SH-SY5Y (cell line): Measurements from ENCODE around the gene MALSU1.

Experiments used
- GATA2 ChIP-seq: IDR thresholded peaks from 2 replicates; pipeline ENCODE4 v1.6.1; 2011; ENCODE audit warnings: mild to moderate bottlenecking, low read depth, low read length
- GATA3 ChIP-seq: IDR thresholded peaks from 2 replicates; pipeline ENCODE4 v1.6.1; 2011; ENCODE audit warnings: low read depth, mild to moderate bottlenecking, low read length, moderate library complexity

Gene MALSU1

DNA sequence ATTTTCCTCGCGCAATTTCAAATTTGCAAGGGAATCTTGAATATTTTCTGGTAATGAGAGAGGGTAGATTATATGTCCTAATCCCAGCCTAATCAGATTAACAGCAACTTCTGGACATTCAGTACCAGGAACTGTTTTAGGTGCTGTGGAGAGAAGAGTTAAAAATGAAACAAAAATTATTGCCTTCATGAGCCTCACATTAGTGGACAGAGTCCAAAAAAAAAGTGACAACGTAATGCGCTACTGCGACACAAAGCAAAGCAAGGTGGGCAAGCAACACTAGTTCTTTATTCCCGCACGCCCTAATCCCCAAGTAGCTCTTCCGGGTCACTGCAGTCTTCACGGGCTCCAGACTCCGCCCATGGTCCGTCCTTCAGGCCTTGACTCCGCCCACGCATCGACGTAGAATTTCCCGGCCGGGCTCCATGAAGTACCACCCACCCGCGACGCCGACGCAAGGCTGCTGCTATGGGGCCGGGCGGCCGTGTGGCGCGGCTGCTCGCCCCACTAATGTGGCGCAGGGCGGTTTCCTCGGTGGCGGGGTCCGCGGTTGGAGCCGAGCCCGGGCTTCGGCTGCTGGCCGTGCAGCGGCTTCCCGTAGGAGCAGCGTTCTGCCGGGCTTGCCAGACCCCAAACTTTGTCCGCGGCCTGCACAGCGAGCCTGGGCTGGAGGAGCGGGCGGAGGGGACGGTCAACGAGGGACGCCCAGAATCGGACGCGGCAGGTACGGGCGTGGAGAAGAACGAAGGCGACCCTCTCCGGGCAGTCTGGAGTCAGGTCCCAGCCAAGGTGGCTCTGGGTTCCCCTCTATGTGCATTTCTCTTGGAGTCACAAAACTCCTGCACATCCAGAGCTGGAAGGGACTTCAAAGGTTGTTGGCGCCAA, at the start of gene MALSU1:
TSS of gene MALSU1 (plus strand) at position 455 of the 885 bp plus-strand sequence. CDS start at position 469, 14 bp downstream.
- no peak for TF ChIP-seq GATA3
- TF ChIP-seq GATA2: no peak

- TF ChIP-seq GATA2: no peak
- no peak for TF ChIP-seq GATA3
These were observed 49.7 kb upstream of the MALSU1 start for GRCh38 chr7:23249486-23249885.

DNA sequence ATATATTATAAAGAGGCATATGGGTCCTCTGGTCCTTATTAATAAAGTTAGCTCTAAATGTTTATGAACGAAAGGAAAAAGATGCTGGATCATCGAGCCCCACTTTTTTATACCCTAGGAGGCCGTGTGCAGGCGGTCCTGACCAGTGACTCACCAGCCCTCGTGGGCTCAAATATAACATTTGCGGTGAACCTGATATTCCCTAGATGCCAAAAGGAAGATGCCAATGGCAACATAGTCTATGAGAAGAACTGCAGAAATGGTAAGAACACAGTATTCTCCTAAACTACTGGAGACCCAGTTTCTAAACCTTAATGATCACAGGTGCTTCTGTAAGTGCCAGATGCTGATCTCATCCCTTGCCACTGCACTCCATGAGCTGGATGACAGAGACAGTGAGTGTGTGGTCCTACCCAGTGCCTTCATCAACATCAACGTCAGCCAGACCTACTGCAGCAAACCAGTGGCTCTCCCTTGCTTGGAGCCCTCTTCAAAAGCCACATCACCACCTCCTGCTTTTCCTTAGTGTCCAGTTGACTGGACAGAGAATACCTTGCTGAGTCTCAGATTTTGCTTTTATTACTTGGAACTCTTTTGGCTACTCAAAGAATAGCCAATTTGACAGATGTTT, 45.0 kb upstream of the MALSU1 start:
- TF ChIP-seq GATA2 (no peak), GATA3 (no peak)

GRCh38 chr7:23256731-23257130, 42.4 kb upstream of the MALSU1 start:
- TF ChIP-seq GATA3: no peak
- TF ChIP-seq GATA2: no peak

- TF ChIP-seq GATA3 (no peak), GATA2 (no peak)
These were observed 38.8 kb upstream of the MALSU1 start for GRCh38 chr7:23260371-23260770.

DNA sequence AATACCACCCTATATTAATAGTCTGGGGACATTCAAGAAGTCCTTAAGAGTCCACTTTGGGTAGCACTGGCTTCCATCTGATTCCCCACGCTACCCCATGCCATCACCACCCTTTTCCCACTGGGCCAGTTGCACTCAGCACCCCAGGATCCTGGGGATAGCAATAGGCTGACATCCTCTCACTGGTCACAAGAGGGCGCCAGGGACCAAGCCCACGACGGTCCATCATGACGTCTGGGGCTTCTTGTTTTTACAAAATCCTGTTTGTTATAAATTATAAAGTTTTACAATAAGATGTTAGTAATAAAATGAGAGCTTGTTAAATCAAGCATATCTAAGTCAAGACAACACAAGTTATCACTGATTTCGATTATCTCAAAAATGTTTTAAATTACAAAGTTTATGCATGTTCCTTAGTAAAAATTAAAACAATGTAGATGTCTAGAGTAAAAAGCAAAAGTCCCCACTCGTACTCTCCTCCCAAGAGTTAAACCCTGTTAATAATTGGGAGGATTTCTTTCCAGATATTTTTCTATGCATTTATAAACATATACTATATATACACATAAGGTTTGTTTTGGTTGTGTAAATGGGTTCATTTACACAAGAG, 37.2 kb upstream of the MALSU1 start:
- no peak for TF ChIP-seq GATA2
- no peak for TF ChIP-seq GATA3

DNA sequence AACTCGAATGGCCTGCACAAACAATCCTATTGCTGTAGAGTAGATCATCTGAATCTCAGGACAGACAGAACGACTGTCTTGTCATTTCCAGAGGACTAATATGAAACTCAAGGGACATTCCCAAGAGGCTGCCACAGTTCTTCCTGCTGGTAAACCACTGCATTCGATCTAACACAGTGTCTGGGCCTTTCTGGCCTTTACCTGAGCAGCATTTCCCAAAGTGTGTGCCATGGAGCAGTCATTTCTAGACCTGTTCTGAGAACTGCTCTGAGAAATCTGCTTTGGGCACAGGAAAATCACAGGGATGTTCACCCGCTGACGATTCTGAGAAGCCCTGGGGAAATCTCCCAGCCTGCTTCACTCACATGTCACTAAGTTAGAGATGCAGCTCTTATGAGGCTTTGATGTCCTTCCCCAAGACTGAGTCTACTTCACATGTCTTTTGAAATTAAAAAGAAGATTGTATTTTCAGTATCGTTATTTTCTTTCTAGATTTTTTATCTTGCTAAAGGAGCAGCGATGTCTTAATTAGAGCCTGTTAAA, 34.2 kb upstream of the MALSU1 start:
- TF ChIP-seq GATA2 (no peak), GATA3 (no peak)

- TF ChIP-seq GATA2 (no peak), GATA3 (no peak)
These were observed 32.2 kb upstream of the MALSU1 start for GRCh38 chr7:23266918-23267317.

GRCh38 chr7:23267357-23267756, 31.8 kb upstream of the MALSU1 start:
- TF ChIP-seq GATA2 (no peak), GATA3 (no peak)

DNA sequence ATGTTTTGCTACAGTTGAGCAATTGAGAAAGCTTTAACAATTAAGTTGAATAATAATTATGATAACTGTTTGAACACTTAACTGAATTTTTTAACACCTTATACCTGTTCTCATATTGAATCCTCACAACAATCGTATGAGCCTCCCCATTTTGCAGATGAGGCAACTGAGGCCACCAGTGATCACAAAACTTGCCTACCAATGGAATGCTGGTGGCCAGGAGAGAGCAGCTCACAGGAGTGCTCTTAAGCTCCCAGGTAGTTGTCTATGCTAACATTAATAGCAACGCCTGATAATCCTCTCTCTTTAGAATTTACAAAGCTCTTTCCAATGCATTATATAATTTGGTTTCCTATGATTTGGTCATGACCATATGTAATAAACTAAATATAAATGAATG, 31.0 kb upstream of the MALSU1 start:
- TF ChIP-seq GATA3 (no peak), GATA2 (no peak)

- TF ChIP-seq GATA3 (no peak), GATA2 (no peak)
These were observed 30.4 kb upstream of the MALSU1 start for GRCh38 chr7:23268746-23269145.

GRCh38 chr7:23272275-23272674, 26.9 kb upstream of the MALSU1 start:
- TF ChIP-seq GATA2: no peak
- TF ChIP-seq GATA3: no peak

GRCh38 chr7:23273141-23273599, 26.0 kb upstream of the MALSU1 start:
- no peak for TF ChIP-seq GATA2
- TF ChIP-seq GATA3: no peak

- TF ChIP-seq GATA2: no peak
- no peak for TF ChIP-seq GATA3
These were observed 23.2 kb upstream of the MALSU1 start for GRCh38 chr7:23275912-23276311.

GRCh38 chr7:23276376-23276775, 22.8 kb upstream of the MALSU1 start:
- no peak for TF ChIP-seq GATA3
- no peak for TF ChIP-seq GATA2

GRCh38 chr7:23276947-23277346, 22.2 kb upstream of the MALSU1 start:
- TF ChIP-seq GATA2 (no peak), GATA3 (no peak)
